Measurements from ENCODE around the gene QRSL1.

Gene QRSL1

DNA sequence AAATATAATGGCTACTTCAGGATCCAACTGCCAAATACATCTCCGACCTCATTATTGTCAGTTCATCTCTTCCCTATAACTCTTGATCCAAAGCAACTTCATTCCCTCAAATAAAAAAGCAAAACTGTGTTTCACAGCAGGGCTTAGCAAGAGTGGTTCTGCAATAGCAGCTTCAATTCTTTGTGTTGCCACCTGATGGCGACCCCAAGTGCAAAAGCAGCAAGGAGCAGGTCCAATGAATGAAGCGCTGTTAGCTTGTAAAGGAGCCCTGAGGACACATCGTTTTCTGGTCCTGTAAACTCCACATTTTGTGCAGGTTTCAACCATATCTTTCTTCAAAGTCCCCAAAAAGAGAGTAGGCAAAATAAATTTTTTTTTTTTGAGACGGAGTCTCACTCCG is 19.7 kb upstream of the QRSL1 start:
- TF ChIP-seq, protein P1, sequence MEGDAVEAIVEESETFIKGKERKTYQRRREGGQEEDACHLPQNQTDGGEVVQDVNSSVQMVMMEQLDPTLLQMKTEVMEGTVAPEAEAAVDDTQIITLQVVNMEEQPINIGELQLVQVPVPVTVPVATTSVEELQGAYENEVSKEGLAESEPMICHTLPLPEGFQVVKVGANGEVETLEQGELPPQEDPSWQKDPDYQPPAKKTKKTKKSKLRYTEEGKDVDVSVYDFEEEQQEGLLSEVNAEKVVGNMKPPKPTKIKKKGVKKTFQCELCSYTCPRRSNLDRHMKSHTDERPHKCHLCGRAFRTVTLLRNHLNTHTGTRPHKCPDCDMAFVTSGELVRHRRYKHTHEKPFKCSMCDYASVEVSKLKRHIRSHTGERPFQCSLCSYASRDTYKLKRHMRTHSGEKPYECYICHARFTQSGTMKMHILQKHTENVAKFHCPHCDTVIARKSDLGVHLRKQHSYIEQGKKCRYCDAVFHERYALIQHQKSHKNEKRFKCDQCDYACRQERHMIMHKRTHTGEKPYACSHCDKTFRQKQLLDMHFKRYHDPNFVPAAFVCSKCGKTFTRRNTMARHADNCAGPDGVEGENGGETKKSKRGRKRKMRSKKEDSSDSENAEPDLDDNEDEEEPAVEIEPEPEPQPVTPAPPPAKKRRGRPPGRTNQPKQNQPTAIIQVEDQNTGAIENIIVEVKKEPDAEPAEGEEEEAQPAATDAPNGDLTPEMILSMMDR (conservative IDR thresholded peaks at IDR 0.05) = peak; percentile 34
- no peak for TF ChIP-seq ZFX (IDR thresholded peaks at IDR 0.05)
- no peak overlapping the region for H3K27ac ChIP-seq

DNA sequence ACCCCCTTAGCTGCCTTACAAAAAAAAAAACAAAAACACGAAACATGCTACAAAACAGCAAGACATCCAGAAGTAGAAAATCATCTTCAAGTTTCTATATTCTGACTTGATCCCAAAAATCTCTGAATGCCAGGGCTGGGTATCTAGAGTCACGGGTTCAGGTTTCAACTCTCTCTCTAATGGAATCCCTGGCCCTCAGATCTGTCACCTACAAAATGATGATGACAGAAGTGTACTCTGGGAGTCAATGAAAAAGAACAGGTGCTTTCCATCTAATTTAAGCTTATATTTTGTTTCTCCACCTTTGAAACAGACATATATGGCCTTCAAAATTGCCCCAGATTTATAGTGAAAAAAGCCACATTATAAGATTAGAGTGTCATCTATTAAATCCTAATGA is 18.3 kb upstream of the QRSL1 start:
- TF ChIP-seq, protein P1 (conservative IDR thresholded peaks at IDR 0.05) = no peak
- TF ChIP-seq ZFX (IDR thresholded peaks at IDR 0.05) = no peak
- no peak overlapping the region for H3K27ac ChIP-seq

DNA sequence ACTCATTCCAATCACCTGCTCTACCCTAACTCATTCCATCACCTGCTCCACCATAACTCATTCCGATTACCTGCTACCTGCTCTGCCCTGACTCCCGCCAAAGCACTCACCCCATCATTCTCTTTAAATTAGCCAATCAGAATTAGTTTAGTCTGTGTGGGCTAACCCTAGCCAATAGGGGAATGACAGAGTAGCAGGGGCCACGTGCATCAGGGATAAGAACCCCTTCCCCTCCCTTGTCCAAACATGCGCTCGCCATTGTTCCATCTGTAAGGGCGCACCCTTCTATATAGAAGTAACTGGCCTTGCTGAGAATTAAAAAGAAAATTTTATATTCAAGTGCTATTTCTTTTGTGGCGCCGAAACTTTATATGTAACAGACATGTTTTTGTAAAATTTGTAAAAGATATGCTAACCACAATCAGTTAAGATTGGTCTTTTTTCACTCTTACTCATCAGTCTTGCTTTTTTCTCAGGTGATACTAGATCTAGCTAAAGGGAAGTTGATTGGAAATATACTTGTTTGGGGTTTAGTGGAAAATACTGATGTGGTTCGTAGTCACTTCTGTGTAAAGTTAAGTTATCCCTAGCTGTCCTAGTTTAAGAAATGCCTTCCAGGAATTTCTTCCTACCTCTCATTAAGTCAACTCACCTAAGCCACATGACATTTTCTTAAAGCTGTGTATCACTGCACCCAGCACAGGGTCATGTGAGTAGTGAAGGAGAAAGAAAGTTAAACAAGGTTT is 16.5 kb upstream of the QRSL1 start:
- H3K27ac ChIP-seq = no peak overlapping the region
- TF ChIP-seq, protein P1 (conservative IDR thresholded peaks at IDR 0.05) = no peak
- TF ChIP-seq ZFX (IDR thresholded peaks at IDR 0.05) = no peak

DNA sequence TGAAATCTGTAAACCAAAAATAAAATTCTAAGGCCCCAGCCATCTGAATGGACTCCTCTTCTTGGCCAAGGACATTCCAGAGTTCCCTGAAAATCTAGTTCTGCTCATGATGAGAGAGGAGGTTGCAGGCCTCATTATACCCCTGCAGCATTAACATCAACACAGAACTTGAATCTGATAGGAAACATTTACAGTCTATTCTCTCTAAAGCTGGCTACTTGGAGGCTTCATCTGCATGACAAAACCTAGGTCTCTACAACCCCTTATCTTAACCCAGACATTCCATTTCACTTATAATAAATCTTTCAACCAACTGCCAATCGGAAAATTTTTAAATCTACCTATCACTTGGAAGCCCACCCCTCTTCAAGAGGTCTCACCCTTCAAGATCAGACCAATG is 15.8 kb upstream of the QRSL1 start:
- H3K27ac ChIP-seq = no peak overlapping the region

DNA sequence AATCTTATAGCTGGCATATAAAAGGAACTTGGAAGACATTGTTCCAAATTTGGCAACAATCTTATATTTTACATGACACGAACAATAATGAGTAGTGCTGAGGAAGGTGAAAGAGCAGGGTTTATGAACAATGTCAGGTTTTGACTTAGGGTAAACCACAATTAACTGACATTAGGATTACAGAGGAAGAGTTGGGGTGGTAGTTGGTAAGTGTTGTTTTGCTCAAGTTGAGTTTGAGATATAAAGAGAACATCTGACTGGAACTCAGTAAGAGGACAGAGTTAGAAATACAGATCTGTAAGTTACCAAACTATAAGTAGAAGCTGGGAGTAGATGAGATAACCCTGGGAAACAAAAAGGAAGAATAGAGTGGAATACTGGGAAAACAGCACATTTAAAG is 15.2 kb upstream of the QRSL1 start:
- TF ChIP-seq, protein P1 (conservative IDR thresholded peaks at IDR 0.05) = no peak
- no peak for TF ChIP-seq ZFX (IDR thresholded peaks at IDR 0.05)
- no peak overlapping the region for H3K27ac ChIP-seq

More for the DNA sequence above, 15.8 kb upstream of the QRSL1 start:
- TF ChIP-seq ZFX (IDR thresholded peaks at IDR 0.05) = no peak
- TF ChIP-seq, protein P1 (conservative IDR thresholded peaks at IDR 0.05) = no peak

DNA sequence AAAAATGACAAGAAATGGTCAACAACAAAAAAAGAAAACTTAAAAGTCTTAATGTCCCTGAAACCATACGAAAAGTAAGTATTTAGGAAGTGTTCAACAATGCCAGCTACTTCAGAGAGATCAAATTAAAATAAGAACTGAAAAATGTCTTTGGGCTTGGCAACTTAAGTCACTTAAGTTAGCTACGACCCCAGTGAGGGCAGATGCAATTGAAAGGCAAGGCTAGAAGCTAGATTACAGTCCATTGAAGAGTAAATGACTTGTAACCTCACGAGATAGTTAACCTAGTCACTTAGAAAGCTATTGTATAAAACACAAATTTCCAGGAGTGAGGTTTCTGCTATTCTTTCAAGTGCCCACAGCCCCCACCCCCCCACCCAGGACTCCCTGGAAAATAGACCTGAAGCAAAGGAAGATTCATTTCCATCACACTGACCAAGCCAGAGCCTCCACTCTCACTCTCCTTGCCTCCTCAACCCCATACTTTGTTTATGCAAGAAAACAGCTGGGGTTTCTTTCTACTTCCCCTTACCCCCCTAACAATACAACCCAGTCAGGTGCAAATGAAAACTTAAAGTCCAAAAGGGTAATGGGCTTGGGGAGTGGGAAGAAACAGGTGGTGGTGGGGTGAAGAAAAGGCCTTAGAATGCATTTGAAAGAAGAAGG is 14.7 kb upstream of the QRSL1 start:
- no peak for TF ChIP-seq ZFX (IDR thresholded peaks at IDR 0.05)
- TF ChIP-seq, protein P1 (conservative IDR thresholded peaks at IDR 0.05) = no peak

DNA sequence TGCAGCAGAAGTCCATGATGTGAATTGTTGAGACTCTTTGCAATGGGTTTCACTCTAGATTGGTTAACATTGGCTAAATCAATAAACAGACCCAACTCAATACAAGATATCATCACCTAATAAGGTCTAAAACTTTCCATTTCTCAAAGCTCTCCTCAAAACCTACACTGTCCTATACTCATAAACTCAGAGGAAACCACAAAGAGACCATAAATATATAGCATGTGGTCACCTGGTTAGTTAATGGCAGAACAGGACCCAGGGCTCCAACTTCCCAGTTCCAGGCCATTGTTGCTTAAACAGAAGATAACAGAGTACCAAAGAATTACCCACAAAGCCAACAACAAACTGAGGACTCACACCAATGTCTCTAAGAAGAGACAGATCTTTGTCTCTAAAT is 12.1 kb upstream of the QRSL1 start:
- no peak for TF ChIP-seq ZFX (IDR thresholded peaks at IDR 0.05)
- TF ChIP-seq, protein P1 (conservative IDR thresholded peaks at IDR 0.05) = no peak
- no peak overlapping the region for H3K27ac ChIP-seq

More for the DNA sequence above, 14.7 kb upstream of the QRSL1 start:
- no peak overlapping the region for H3K27ac ChIP-seq
